Measurements from ENCODE around the gene XG.
"Not testable (repeated sequence)": the region's sequence is repeated elsewhere in the genome, so short reads cannot be mapped to it uniquely, and the experiment has no call there.

The XG gene

GRCh38 chrX:2748815-2749188, 3.0 kb upstream of the XG start:
- DNase-seq, result no peak
- CTCF ChIA-PET, result no interaction called here
- peaks cover 0 to 2% (median 0%) of the 10 kb centered on the region in 4 experiments for H3K4me1 ChIP-seq (ENCODE audit: control extremely low read depth in 1 of 4, control insufficient read depth in 4 of 4, insufficient read depth in 4 of 4, low read length in 3 of 4)
- no peak overlapping the region for H3K27ac ChIP-seq (ENCODE audit: insufficient read depth in 1 of 2, low read depth in 1 of 2, low read length in 2 of 2, poor library complexity in 1 of 2, severe bottlenecking in 2 of 2)
- no peaks in the 10 kb centered on the region for H3K27me3 ChIP-seq (replicated peaks in 2 of 5; ENCODE audit: control insufficient read depth in 4 of 5, insufficient read depth in 5 of 5, low read length in 4 of 5)
- no peak overlapping the region for H3K4me3 ChIP-seq (ENCODE audit: control insufficient read depth in 1 of 7, extremely low read depth in 1 of 7, insufficient read depth in 4 of 7, low read depth in 2 of 7, low read length in 6 of 7)
- no CpG with 5 or more reads among the region's 1 CpG for WGBS (ENCODE audit: insufficient coverage)
- POLR2A ChIA-PET, result no interaction called here
- peaks cover 0 to 1% (median 0%) of the 10 kb centered on the region in 5 experiments for H3K9me3 ChIP-seq (ENCODE audit: control extremely low read depth in 1 of 5, control insufficient read depth in 4 of 5, insufficient read depth in 2 of 5, low read depth in 1 of 5, low read length in 4 of 5)
- peaks cover 0 to 2% (median 0%) of the 10 kb centered on the region in 4 experiments for H3K36me3 ChIP-seq (ENCODE audit: control insufficient read depth in 4 of 4, insufficient read depth in 4 of 4, low read length in 3 of 4)

GRCh38 chrX:2751291-2751690, 549 bp upstream of the XG start:
- no CpG with 5 or more reads among the region's 3 CpGs for WGBS (ENCODE audit: insufficient coverage)
- POLR2A ChIA-PET, result no interaction called here
- H3K9me3 ChIP-seq (ENCODE audit: control extremely low read depth in 1 of 5, control insufficient read depth in 4 of 5, insufficient read depth in 2 of 5, low read depth in 1 of 5, low read length in 4 of 5), result peaks cover 0 to 1% (median 0%) of the 10 kb centered on the region in 5 experiments
- no peak for DNase-seq
- H3K4me3 ChIP-seq (ENCODE audit: control insufficient read depth in 1 of 7, extremely low read depth in 1 of 7, insufficient read depth in 4 of 7, low read depth in 2 of 7, low read length in 6 of 7), result no peak overlapping the region
- H3K27ac ChIP-seq (ENCODE audit: insufficient read depth in 1 of 2, low read depth in 1 of 2, low read length in 2 of 2, poor library complexity in 1 of 2, severe bottlenecking in 2 of 2), result no peak overlapping the region
- no peaks in the 10 kb centered on the region for H3K36me3 ChIP-seq (ENCODE audit: control insufficient read depth in 4 of 4, insufficient read depth in 4 of 4, low read length in 3 of 4)
- H3K27me3 ChIP-seq (replicated peaks in 2 of 5; ENCODE audit: control insufficient read depth in 4 of 5, insufficient read depth in 5 of 5, low read length in 4 of 5), result no peaks in the 10 kb centered on the region
- peaks cover 0 to 2% (median 0%) of the 10 kb centered on the region in 4 experiments for H3K4me1 ChIP-seq (ENCODE audit: control extremely low read depth in 1 of 4, control insufficient read depth in 4 of 4, insufficient read depth in 4 of 4, low read length in 3 of 4)
- CTCF ChIA-PET, result no interaction called here

GRCh38 chrX:2752441-2752840, 601 bp downstream of the XG start:
- H3K9me3 ChIP-seq (ENCODE audit: control extremely low read depth in 1 of 5, control insufficient read depth in 4 of 5, insufficient read depth in 2 of 5, low read depth in 1 of 5, low read length in 4 of 5); H3K4me1 ChIP-seq (ENCODE audit: control extremely low read depth in 1 of 4, control insufficient read depth in 4 of 4, insufficient read depth in 4 of 4, low read length in 3 of 4); H3K27ac ChIP-seq (ENCODE audit: insufficient read depth in 1 of 2, low read depth in 1 of 2, low read length in 2 of 2, poor library complexity in 1 of 2, severe bottlenecking in 2 of 2); DNase-seq; CTCF ChIA-PET; POLR2A ChIA-PET; H3K4me3 ChIP-seq (ENCODE audit: control insufficient read depth in 1 of 7, extremely low read depth in 1 of 7, insufficient read depth in 4 of 7, low read depth in 2 of 7, low read length in 6 of 7); H3K27me3 ChIP-seq (replicated peaks in 2 of 5; ENCODE audit: control insufficient read depth in 4 of 5, insufficient read depth in 5 of 5, low read length in 4 of 5); H3K36me3 ChIP-seq (ENCODE audit: control insufficient read depth in 4 of 4, insufficient read depth in 4 of 4, low read length in 3 of 4): not testable (repeated sequence)
- WGBS (ENCODE audit: insufficient coverage), result no CpG with 5 or more reads among the region's 7 CpGs

- H3K9me3 ChIP-seq (ENCODE audit: control extremely low read depth in 1 of 5, control insufficient read depth in 4 of 5, insufficient read depth in 2 of 5, low read depth in 1 of 5, low read length in 4 of 5); CTCF ChIA-PET; H3K4me1 ChIP-seq (ENCODE audit: control extremely low read depth in 1 of 4, control insufficient read depth in 4 of 4, insufficient read depth in 4 of 4, low read length in 3 of 4); H3K36me3 ChIP-seq (ENCODE audit: control insufficient read depth in 4 of 4, insufficient read depth in 4 of 4, low read length in 3 of 4); H3K27me3 ChIP-seq (replicated peaks in 2 of 5; ENCODE audit: control insufficient read depth in 4 of 5, insufficient read depth in 5 of 5, low read length in 4 of 5); H3K27ac ChIP-seq (ENCODE audit: insufficient read depth in 1 of 2, low read depth in 1 of 2, low read length in 2 of 2, poor library complexity in 1 of 2, severe bottlenecking in 2 of 2); H3K4me3 ChIP-seq (ENCODE audit: control insufficient read depth in 1 of 7, extremely low read depth in 1 of 7, insufficient read depth in 4 of 7, low read depth in 2 of 7, low read length in 6 of 7); POLR2A ChIA-PET; DNase-seq: not testable (repeated sequence)
- 100% methylated on average over 1 of the region's 5 CpGs for WGBS (ENCODE audit: insufficient coverage)
Observed at GRCh38 chrX:2755163-2755715, 3.4 kb downstream of the XG start.

- Histone ChIP-seq H3K27me3 (replicated peaks in 2 of 5; ENCODE audit: control insufficient read depth in 4 of 5, insufficient read depth in 5 of 5, low read length in 4 of 5) (no peaks in the 10 kb centered on the region), H3K36me3 (ENCODE audit: control insufficient read depth in 4 of 4, insufficient read depth in 4 of 4, low read length in 3 of 4) (no peaks in the 10 kb centered on the region), H3K4me1 (ENCODE audit: control extremely low read depth in 1 of 4, control insufficient read depth in 4 of 4, insufficient read depth in 4 of 4, low read length in 3 of 4) (no peaks in the 10 kb centered on the region), H3K9me3 (ENCODE audit: control extremely low read depth in 1 of 5, control insufficient read depth in 4 of 5, insufficient read depth in 2 of 5, low read depth in 1 of 5, low read length in 4 of 5) (peaks cover 0 to 3% (median 0%) of the 10 kb centered on the region in 5 experiments), H3K27ac (ENCODE audit: insufficient read depth in 1 of 2, low read depth in 1 of 2, low read length in 2 of 2, poor library complexity in 1 of 2, severe bottlenecking in 2 of 2) (no peak overlapping the region), H3K4me3 (ENCODE audit: control insufficient read depth in 1 of 7, extremely low read depth in 1 of 7, insufficient read depth in 4 of 7, low read depth in 2 of 7, low read length in 6 of 7) (no peak overlapping the region)
- DNase-seq, result no peak
- CTCF ChIA-PET, result no interaction called here
- WGBS (ENCODE audit: insufficient coverage), result 95% methylated on average over 10 of the region's 10 CpGs
- POLR2A ChIA-PET, result no interaction called here
Observed at GRCh38 chrX:2756548-2756947, 4.7 kb downstream of the XG start.

- H3K36me3 ChIP-seq (ENCODE audit: control insufficient read depth in 4 of 4, insufficient read depth in 4 of 4, low read length in 3 of 4), result no peaks in the 10 kb centered on the region
- POLR2A ChIA-PET, result no interaction called here
Observed at GRCh38 chrX:2761246-2761645, 9.4 kb downstream of the XG start.

GRCh38 chrX:2762671-2763070, 10.8 kb downstream of the XG start:
- POLR2A ChIA-PET; H3K4me3 ChIP-seq (ENCODE audit: control insufficient read depth in 1 of 7, extremely low read depth in 1 of 7, insufficient read depth in 4 of 7, low read depth in 2 of 7, low read length in 6 of 7); DNase-seq; H3K27me3 ChIP-seq (replicated peaks in 2 of 5; ENCODE audit: control insufficient read depth in 4 of 5, insufficient read depth in 5 of 5, low read length in 4 of 5); H3K27ac ChIP-seq (ENCODE audit: insufficient read depth in 1 of 2, low read depth in 1 of 2, low read length in 2 of 2, poor library complexity in 1 of 2, severe bottlenecking in 2 of 2); H3K4me1 ChIP-seq (ENCODE audit: control extremely low read depth in 1 of 4, control insufficient read depth in 4 of 4, insufficient read depth in 4 of 4, low read length in 3 of 4); H3K36me3 ChIP-seq (ENCODE audit: control insufficient read depth in 4 of 4, insufficient read depth in 4 of 4, low read length in 3 of 4); CTCF ChIA-PET; H3K9me3 ChIP-seq (ENCODE audit: control extremely low read depth in 1 of 5, control insufficient read depth in 4 of 5, insufficient read depth in 2 of 5, low read depth in 1 of 5, low read length in 4 of 5): not testable (repeated sequence)
- WGBS (ENCODE audit: insufficient coverage), result 86% methylated on average over 3 of the region's 4 CpGs

More at GRCh38 chrX:2761246-2761645, 9.4 kb downstream of the XG start:
- no peaks in the 10 kb centered on the region for H3K27me3 ChIP-seq (replicated peaks in 2 of 5; ENCODE audit: control insufficient read depth in 4 of 5, insufficient read depth in 5 of 5, low read length in 4 of 5)
- 93% methylated on average over 2 of the region's 2 CpGs for WGBS (ENCODE audit: insufficient coverage)
- H3K27ac ChIP-seq (ENCODE audit: insufficient read depth in 1 of 2, low read depth in 1 of 2, low read length in 2 of 2, poor library complexity in 1 of 2, severe bottlenecking in 2 of 2), result no peak overlapping the region
- H3K4me3 ChIP-seq (ENCODE audit: control insufficient read depth in 1 of 7, extremely low read depth in 1 of 7, insufficient read depth in 4 of 7, low read depth in 2 of 7, low read length in 6 of 7), result no peak overlapping the region
- H3K9me3 ChIP-seq (ENCODE audit: control extremely low read depth in 1 of 5, control insufficient read depth in 4 of 5, insufficient read depth in 2 of 5, low read depth in 1 of 5, low read length in 4 of 5), result peaks cover 0 to 3% (median 0%) of the 10 kb centered on the region in 5 experiments
- no peak for DNase-seq
- H3K4me1 ChIP-seq (ENCODE audit: control extremely low read depth in 1 of 4, control insufficient read depth in 4 of 4, insufficient read depth in 4 of 4, low read length in 3 of 4), result no peaks in the 10 kb centered on the region
- CTCF ChIA-PET, result no interaction called here
